Measurements from ENCODE around the gene SUN1. TPM values are rescaled to one million over a fixed set of nuclear protein-coding genes. Genes with fewer than 3 reads are reported as not detected.

Gene SUN1
- total and polyA plus RNA-seq, 2 experiments from 2014 or later, result 63.3 to 145 TPM

- TF ChIP-seq CTCF (conservative IDR thresholded peaks at IDR 0.05; ENCODE audit: low read depth in 2 of 2) (no peak), ZNF462 (CRISPR knock-in tag; IDR thresholded peaks at IDR 0.05) (no peak), POLR2AphosphoS5 (IDR thresholded peaks at IDR 0.05; ENCODE audit: low read depth) (no peak)
- TF ChIP-seq, protein P1, sequence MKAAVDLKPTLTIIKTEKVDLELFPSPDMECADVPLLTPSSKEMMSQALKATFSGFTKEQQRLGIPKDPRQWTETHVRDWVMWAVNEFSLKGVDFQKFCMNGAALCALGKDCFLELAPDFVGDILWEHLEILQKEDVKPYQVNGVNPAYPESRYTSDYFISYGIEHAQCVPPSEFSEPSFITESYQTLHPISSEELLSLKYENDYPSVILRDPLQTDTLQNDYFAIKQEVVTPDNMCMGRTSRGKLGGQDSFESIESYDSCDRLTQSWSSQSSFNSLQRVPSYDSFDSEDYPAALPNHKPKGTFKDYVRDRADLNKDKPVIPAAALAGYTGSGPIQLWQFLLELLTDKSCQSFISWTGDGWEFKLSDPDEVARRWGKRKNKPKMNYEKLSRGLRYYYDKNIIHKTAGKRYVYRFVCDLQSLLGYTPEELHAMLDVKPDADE (IDR thresholded peaks at IDR 0.05), result no peak
Measured at GRCh38 chr7:840001-840600, 7.8 kb downstream of the SUN1 start (continued).

GRCh38 chr7:841943-842342 lies 9.7 kb downstream of the SUN1 start:
- Histone ChIP-seq H3K36me3 (ENCODE audit: insufficient read depth) (peaks cover 22% of the 10 kb centered on the region), H3K27ac (ENCODE audit: low read depth) (no peak overlapping the region), H3K4me2 (no peak overlapping the region), H3K9me2 (ENCODE audit: insufficient read depth) (no peaks in the 10 kb centered on the region), H3F3A (replicated peaks; ENCODE audit: low read depth) (0 out of 2 replicates have a peak, but pooled peaks cover 2% of the 10 kb centered on the region), H3K27me3 (ENCODE audit: insufficient read depth) (no peaks in the 10 kb centered on the region), H3K79me2 (replicated peaks; ENCODE audit: insufficient read depth) (peaks cover 72% of the 10 kb centered on the region), H3K4me3 (no peak overlapping the region), H4K20me1 (replicated peaks; ENCODE audit: insufficient read depth) (peaks cover 26% of the 10 kb centered on the region), H2AFZ (no peak overlapping the region), H3K4me1 (ENCODE audit: insufficient read depth) (no peaks in the 10 kb centered on the region)
- Mint-ChIP-seq H3K9me3 (no peaks in the 10 kb centered on the region), H3K27ac (no peak overlapping the region), H3K4me3 (no peak overlapping the region), H3K4me1 (no peaks in the 10 kb centered on the region), H3K36me3 (ENCODE audit: low read depth) (peaks cover 78% of the 10 kb centered on the region), H3K27me3 (ENCODE audit: insufficient read depth, low read depth, poor library complexity) (peaks cover 17% of the 10 kb centered on the region)
- no peak for DNase-seq (ENCODE audit: low spot score)
- ATAC-seq, result no peak
- no peak for TF ChIP-seq EZH2 (IDR thresholded peaks at IDR 0.05; ENCODE audit: low read depth, unreplicated experiment)
- TF ChIP-seq, protein P2, sequence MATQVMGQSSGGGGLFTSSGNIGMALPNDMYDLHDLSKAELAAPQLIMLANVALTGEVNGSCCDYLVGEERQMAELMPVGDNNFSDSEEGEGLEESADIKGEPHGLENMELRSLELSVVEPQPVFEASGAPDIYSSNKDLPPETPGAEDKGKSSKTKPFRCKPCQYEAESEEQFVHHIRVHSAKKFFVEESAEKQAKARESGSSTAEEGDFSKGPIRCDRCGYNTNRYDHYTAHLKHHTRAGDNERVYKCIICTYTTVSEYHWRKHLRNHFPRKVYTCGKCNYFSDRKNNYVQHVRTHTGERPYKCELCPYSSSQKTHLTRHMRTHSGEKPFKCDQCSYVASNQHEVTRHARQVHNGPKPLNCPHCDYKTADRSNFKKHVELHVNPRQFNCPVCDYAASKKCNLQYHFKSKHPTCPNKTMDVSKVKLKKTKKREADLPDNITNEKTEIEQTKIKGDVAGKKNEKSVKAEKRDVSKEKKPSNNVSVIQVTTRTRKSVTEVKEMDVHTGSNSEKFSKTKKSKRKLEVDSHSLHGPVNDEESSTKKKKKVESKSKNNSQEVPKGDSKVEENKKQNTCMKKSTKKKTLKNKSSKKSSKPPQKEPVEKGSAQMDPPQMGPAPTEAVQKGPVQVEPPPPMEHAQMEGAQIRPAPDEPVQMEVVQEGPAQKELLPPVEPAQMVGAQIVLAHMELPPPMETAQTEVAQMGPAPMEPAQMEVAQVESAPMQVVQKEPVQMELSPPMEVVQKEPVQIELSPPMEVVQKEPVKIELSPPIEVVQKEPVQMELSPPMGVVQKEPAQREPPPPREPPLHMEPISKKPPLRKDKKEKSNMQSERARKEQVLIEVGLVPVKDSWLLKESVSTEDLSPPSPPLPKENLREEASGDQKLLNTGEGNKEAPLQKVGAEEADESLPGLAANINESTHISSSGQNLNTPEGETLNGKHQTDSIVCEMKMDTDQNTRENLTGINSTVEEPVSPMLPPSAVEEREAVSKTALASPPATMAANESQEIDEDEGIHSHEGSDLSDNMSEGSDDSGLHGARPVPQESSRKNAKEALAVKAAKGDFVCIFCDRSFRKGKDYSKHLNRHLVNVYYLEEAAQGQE (IDR thresholded peaks at IDR 0.05; ENCODE audit: unreplicated experiment), result no peak
- no peak for TF ChIP-seq ZNF331 (CRISPR knock-in tag; IDR thresholded peaks at IDR 0.05; ENCODE audit: low read depth)

Data from GM23338 (cell line).